OCI-LY1 (cell line): ENCODE data around the gene DOCK4.

ENCODE experiments used
- H2AFZ ChIP-seq: fragments of 200-600 bp; sonication (generic), shearing (Covaris generic); 2 replicates; pipeline ENCODE4 v1.6.0; 2014; ENCODE audit warnings: antibody characterized with exemption, mild to moderate bottlenecking, low read length
- H3F3A ChIP-seq: fragments of 200-600 bp; sonication (generic), shearing (Covaris generic); 2 replicates; pipeline ENCODE4 v1.6.0; 2014; ENCODE audit warnings: mild to moderate bottlenecking, antibody characterized with exemption, low read length, moderate library complexity; ENCODE audit not compliant: insufficient read depth
- H3K27ac ChIP-seq: fragments of 200-600 bp; sonication (generic); 2 replicates; pipeline ENCODE4 v1.5.1; 2014; ENCODE audit warnings: low read length, mixed run types, mild to moderate bottlenecking, low read depth; ENCODE audit not compliant: poor library complexity, severe bottlenecking
- H3K27me3 ChIP-seq: fragments of 200-600 bp; sonication (generic); 2 replicates; pipeline ENCODE4 v1.6.0; 2014; ENCODE audit warnings: antibody characterized with exemption, mild to moderate bottlenecking, low read length, moderate library complexity; ENCODE audit not compliant: insufficient read depth
- H3K36me3 ChIP-seq: fragments of 200-600 bp; sonication (generic); 2 replicates; pipeline ENCODE4 v1.6.1; 2014; ENCODE audit warnings: mild to moderate bottlenecking, antibody characterized with exemption, low read length, moderate library complexity, mixed read lengths; ENCODE audit not compliant: insufficient read depth
- H3K4me1 ChIP-seq: fragments of 200-600 bp; sonication (generic); 2 replicates; pipeline ENCODE4 v1.5.1; 2014; ENCODE audit warnings: mild to moderate bottlenecking, low read length, moderate library complexity; ENCODE audit not compliant: insufficient read depth, severe bottlenecking
- H3K4me2 ChIP-seq: fragments of 200-600 bp; sonication (generic), shearing (Covaris generic); 2 replicates; pipeline ENCODE4 v1.6.1; 2014; ENCODE audit warnings: low read length
- H3K4me3 ChIP-seq: fragments of 200-600 bp; sonication (generic); 2 replicates; pipeline ENCODE4 v1.5.1; 2014; ENCODE audit warnings: low read length, low read depth, mild to moderate bottlenecking, mixed read lengths; ENCODE audit not compliant: poor library complexity, severe bottlenecking
- H3K79me2 ChIP-seq: fragments of 200-600 bp; shearing (Covaris generic); 2 replicates; pipeline ENCODE4 v1.6.1; 2016; ENCODE audit warnings: mixed run types, low read length, mixed read lengths; ENCODE audit not compliant: insufficient read depth
- H3K9ac ChIP-seq: fragments of 200-600 bp; sonication (generic), shearing (Covaris generic); 2 replicates; pipeline ENCODE4 v1.6.1; 2014; ENCODE audit warnings: mild to moderate bottlenecking, low read length, mixed read lengths
- H3K9me2 ChIP-seq: fragments of 200-600 bp; sonication (generic), shearing (Covaris generic); 2 replicates; pipeline ENCODE4 v1.6.1; 2014; ENCODE audit warnings: low read depth, mild to moderate bottlenecking, low read length, mixed read lengths
- H3K9me3 ChIP-seq: fragments of 200-600 bp; shearing (Covaris generic); 2 replicates; pipeline ENCODE4 v1.6.1; 2014; ENCODE audit warnings: low read length, mixed read lengths
- H4K20me1 ChIP-seq: fragments of 200-600 bp; sonication (generic), shearing (Covaris generic); 2 replicates; pipeline ENCODE4 v1.6.0; 2016; ENCODE audit warnings: mild to moderate bottlenecking, low read length; ENCODE audit not compliant: insufficient read depth
- EZH2 ChIP-seq: fragments of 200-600 bp; sonication (generic), shearing (Covaris generic); IDR thresholded peaks from 2 replicates; pipeline ENCODE4 v1.8.0; 2017; ENCODE audit warnings: borderline replicate concordance, mixed run types, mild to moderate bottlenecking, antibody characterized with exemption, low read length, moderate library complexity, mixed read lengths
- TF ChIP-seq, protein P1 (sequence below): fragments of 200-600 bp; sonication (generic), shearing (Covaris generic); IDR thresholded peaks from 2 replicates; pipeline ENCODE4 v1.5.1; 2017; ENCODE audit warnings: mild to moderate bottlenecking, antibody characterized with exemption, low read length, moderate library complexity, mixed read lengths

Gene DOCK4, protein sequence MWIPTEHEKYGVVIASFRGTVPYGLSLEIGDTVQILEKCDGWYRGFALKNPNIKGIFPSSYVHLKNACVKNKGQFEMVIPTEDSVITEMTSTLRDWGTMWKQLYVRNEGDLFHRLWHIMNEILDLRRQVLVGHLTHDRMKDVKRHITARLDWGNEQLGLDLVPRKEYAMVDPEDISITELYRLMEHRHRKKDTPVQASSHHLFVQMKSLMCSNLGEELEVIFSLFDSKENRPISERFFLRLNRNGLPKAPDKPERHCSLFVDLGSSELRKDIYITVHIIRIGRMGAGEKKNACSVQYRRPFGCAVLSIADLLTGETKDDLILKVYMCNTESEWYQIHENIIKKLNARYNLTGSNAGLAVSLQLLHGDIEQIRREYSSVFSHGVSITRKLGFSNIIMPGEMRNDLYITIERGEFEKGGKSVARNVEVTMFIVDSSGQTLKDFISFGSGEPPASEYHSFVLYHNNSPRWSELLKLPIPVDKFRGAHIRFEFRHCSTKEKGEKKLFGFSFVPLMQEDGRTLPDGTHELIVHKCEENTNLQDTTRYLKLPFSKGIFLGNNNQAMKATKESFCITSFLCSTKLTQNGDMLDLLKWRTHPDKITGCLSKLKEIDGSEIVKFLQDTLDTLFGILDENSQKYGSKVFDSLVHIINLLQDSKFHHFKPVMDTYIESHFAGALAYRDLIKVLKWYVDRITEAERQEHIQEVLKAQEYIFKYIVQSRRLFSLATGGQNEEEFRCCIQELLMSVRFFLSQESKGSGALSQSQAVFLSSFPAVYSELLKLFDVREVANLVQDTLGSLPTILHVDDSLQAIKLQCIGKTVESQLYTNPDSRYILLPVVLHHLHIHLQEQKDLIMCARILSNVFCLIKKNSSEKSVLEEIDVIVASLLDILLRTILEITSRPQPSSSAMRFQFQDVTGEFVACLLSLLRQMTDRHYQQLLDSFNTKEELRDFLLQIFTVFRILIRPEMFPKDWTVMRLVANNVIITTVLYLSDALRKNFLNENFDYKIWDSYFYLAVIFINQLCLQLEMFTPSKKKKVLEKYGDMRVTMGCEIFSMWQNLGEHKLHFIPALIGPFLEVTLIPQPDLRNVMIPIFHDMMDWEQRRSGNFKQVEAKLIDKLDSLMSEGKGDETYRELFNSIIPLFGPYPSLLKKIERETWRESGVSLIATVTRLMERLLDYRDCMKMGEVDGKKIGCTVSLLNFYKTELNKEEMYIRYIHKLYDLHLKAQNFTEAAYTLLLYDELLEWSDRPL (N-terminal part only)

DNA sequence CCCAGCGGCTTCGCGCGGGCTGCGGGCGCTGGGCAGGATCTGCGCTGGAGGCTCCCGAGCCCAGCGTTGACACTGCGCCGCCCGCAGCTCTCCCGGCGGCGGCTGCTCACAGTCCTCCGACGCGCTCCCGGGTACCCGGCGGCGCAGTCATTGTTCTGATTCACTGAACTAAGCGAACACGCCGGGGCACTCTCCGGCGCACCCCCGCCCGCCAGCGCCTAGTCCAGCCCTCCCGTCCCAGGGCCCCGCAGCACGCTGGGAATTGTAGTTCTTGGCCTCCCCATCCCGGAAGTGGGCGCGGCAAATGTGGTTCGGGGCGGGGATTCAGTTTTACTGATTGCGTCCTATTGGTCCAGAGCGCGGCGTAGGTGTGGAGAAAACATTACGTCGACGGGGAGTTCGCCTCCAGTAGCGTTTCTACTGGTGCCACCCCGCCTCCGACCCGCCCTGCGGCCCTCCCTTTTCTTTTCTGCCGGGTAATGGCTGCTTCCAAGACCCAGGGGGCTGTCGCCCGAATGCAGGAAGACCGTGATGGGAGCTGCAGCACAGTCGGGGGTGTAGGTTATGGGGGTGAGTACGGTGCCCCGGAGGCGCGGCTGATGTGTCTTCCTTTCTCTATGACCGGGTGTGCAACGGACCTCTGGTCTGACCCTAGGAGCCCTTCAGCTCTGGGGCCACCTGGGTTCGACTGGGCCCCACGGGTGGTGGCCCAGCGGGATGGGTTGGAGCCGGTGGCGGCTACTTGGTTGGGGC, at the start of gene DOCK4, which contains the start of gene ZNF277:
TSS of gene DOCK4 (minus strand) at position 162 of the 753 bp plus-strand sequence. CDS start 261 bp downstream, outside the sequence.
TSS of gene ZNF277 (plus strand) at position 458 of the 753 bp plus-strand sequence. CDS start at position 480, 22 bp downstream.
- no peaks in the 10 kb centered on the region for H3F3A ChIP-seq
- H3K4me3 ChIP-seq: peak within 1 kb of the TSS; percentile 85
- no peaks in the 10 kb centered on the region for H3K27me3 ChIP-seq
- no peaks in the 10 kb centered on the region for H3K9me2 ChIP-seq
- H2AFZ ChIP-seq: no peak within 1 kb of the TSS
- peaks cover 25% of the 10 kb centered on the region for H3K4me1 ChIP-seq
- no peaks in the 10 kb centered on the region for H4K20me1 ChIP-seq
- TF ChIP-seq EZH2: no peak
- TF ChIP-seq, protein P1, sequence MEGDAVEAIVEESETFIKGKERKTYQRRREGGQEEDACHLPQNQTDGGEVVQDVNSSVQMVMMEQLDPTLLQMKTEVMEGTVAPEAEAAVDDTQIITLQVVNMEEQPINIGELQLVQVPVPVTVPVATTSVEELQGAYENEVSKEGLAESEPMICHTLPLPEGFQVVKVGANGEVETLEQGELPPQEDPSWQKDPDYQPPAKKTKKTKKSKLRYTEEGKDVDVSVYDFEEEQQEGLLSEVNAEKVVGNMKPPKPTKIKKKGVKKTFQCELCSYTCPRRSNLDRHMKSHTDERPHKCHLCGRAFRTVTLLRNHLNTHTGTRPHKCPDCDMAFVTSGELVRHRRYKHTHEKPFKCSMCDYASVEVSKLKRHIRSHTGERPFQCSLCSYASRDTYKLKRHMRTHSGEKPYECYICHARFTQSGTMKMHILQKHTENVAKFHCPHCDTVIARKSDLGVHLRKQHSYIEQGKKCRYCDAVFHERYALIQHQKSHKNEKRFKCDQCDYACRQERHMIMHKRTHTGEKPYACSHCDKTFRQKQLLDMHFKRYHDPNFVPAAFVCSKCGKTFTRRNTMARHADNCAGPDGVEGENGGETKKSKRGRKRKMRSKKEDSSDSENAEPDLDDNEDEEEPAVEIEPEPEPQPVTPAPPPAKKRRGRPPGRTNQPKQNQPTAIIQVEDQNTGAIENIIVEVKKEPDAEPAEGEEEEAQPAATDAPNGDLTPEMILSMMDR: no peak
- H3K9me3 ChIP-seq: no peaks in the 10 kb centered on the region
- H3K9ac ChIP-seq: peak within 1 kb of the TSS; percentile 74
- H3K79me2 ChIP-seq: peaks cover 10% of the 10 kb centered on the region
- H3K36me3 ChIP-seq: no peaks in the 10 kb centered on the region
- H3K4me2 ChIP-seq: peak within 1 kb of the TSS; percentile 97
- no peak within 1 kb of the TSS for H3K27ac ChIP-seq

DNA sequence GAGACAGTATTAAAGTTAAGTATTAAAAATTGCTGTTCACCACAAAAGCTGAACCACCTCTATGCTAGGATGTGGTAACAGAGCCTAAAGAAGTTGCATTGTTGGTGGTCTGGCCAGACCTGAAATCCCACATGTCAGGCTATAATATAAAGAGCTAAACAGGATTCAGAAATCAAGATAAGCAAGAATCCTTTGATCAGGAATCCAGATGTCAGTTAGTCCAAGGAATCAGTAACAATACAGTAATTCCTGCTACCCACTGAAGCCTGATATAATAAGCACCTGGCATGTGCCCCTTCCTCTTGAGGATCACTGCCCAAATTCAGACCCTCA, 49.2 kb upstream of the DOCK4 start:
- Histone ChIP-seq H3K9me3 (no peaks in the 10 kb centered on the region), H3K27me3 (no peaks in the 10 kb centered on the region), H4K20me1 (no peaks in the 10 kb centered on the region), H3K4me1 (no peaks in the 10 kb centered on the region), H3K4me2 (no peak overlapping the region), H3K79me2 (no peaks in the 10 kb centered on the region), H2AFZ (no peak overlapping the region), H3K27ac (no peak overlapping the region), H3K9me2 (no peaks in the 10 kb centered on the region), H3K4me3 (no peak overlapping the region), H3F3A (no peaks in the 10 kb centered on the region), H3K36me3 (no peaks in the 10 kb centered on the region), H3K9ac (no peak overlapping the region)
- TF ChIP-seq, protein P1: no peak
- TF ChIP-seq EZH2: no peak
